Measurements from ENCODE around the gene MSTO1.
"Not testable (repeated sequence)": the region's sequence is repeated elsewhere in the genome, so short reads cannot be mapped to it uniquely, and the experiment has no call there.

DNA sequence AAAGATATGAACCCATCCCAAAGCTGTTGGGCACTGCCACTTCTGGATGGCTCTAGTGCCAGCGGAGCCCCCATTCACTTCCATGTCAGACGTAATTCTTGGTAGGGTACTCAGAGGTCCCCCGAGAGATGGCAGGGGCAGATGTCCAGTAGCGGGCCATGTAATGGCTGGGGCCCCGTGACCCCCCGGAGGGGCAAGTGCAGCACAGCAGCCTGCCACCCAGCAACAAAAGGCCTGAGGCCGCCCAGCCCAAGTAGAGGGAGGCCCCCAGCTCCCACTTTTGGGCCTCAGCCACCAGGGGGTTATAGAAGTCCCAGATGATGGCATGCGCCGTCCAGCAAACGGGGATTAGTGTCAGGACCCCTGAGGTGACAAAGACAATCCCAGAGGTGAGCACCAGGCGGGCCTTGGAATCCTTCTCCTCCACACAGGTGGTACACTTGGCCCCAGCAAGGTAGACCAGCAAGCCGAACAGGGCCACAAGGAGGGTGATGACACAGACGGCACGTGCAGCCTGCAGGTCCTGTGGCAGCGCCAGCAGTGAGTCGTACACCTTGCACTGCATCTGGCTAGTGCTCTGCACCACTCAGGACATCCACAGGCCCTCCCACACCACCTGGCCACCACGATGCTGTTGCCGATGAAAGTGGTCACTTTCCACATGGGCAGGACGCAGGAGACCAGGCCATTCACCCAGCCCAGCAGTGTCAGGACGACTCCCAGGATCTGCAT lies 19.3 kb upstream of the MSTO1 start:
- not testable (repeated sequence) for TF ChIP-seq CTCF (IDR thresholded peaks at IDR 0.05); EHMT2 (IDR thresholded peaks at IDR 0.05; ENCODE audit: low read depth); POLR2A (IDR thresholded peaks at IDR 0.05; ENCODE audit: low read length); FOSL2 (IDR thresholded peaks at IDR 0.05); FOSL2 (CRISPR knock-in tag; IDR thresholded peaks at IDR 0.05)
